CMK (cell line): ENCODE results near the gene TRPV6.

ENCODE experiments used
- DNase-seq: peaks from one replicate; pipeline ENCODE4 v3.0.0-alpha.2; 2010; ENCODE audit warnings: low read depth

TRPV6 gene

DNA sequence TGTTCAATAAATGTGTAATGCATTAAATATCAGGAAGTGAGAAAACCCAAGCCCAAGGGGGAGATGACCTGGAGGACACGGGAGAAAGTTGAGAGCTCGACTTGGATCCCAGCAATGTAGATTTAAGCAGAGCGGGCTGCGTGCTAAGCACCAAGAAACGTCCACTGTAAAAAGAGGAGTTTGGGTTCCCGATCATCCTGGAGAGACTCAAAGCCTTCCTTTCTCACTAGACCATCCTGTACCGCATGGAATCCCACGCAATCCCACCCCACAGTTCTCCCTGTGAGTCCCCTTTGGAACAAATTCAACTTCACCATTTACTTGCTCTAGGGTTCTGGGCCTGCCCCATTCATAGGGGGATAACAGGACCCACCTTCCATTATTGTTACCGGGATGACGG, 2.4 kb downstream of the TRPV6 start:
- DNase-seq: no peak

DNA sequence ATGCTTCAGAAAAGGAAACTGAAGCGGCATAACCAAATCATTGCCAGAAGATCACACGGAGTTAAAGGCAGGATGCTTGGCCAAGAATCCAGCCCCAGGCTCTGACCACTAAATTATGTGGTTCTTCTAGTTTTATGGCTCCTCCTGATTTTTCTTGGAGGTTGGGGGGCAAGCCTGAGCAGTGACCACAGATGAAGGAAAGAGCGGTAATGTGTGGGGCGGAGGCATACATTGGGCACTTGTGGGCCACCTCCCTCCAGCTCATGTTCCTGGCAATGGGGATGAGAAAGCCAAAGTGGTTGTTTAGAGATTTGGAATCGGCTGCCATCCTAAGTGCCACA, 3.2 kb downstream of the TRPV6 start:
- DNase-seq: no peak

DNA sequence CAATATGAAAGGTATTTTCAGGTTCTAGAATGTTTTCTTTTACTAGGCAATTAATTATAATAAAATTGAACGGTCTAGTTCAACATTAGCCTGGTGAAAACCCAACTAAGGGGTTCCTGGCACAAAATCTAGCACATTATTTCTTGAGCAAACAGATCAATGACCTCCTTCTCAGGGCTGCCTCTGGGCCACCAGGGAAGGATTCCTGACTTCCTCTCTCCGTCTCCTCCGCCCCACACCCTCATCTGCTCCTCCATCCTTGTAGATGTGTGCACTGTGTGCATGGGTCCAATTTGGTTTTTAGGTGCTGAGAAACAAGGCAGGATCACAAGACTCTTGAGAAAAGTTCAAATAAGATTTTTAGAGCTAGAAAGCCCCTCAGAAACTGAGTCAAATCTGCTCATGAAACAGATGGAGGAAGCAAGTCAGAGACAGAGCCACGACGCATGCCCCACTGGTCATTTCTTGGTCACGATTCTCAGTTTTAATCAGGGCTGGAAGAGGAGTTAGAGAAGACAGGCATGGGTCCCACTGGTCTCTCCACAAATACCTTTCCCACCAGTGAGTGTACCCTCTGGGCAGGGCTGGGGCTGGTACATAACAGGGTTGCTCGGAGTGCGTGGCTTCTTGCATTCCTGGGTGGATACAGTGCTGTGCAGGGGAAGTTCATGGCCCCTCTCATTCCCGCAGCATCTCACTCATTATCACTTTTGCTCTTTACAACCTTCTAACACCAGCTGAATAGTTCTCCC, 3.8 kb downstream of the TRPV6 start:
- no peak for DNase-seq

DNA sequence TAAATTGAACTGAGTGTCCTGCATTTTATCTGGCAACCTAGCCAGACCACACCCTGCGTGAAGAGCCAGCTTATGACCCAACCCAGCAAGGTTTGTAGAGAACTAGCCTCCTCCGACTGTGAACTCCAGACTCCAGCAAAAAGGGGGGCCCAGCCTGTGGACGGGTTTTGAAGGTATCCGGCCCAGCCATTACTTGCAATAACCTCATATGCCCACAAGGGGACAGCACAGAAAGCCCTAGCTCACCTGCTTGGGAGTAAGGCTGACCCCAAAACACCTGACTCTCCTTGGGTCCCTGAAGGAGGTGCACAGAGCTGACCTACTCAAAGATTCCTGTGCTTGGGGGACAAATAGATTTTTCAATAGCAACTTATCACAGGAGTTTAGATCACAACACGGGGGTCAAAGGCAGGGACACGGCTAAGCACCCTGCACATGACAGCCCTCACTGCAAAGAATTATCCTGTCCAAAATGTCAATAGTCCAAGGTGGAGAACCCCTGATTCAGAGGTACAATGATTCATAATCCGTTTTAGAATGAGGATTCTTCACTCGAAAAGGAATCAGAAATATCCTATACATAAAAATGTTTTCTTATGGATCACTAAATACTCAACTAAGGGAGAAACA, 4.6 kb downstream of the TRPV6 start:
- DNase-seq: peak; percentile 3

DNA sequence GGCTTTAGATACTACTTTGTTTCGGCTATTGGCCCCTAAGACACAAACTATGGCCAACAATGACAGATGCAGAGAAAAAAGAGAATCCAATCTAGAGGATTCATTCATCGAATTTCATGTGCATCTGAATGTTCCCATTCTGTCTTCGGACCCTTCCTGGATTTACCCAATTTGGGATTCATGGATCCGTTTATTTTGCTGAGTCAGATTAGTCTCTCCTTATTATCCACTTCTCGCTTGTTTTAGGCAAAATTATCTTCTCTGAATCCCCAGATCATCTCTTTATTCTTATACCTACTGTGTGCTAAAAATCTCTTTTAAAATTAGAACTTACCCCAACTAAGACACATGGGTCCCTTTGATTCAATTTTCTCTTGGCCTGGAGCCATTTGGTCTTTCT, 6.5 kb downstream of the TRPV6 start:
- no peak for DNase-seq

DNA sequence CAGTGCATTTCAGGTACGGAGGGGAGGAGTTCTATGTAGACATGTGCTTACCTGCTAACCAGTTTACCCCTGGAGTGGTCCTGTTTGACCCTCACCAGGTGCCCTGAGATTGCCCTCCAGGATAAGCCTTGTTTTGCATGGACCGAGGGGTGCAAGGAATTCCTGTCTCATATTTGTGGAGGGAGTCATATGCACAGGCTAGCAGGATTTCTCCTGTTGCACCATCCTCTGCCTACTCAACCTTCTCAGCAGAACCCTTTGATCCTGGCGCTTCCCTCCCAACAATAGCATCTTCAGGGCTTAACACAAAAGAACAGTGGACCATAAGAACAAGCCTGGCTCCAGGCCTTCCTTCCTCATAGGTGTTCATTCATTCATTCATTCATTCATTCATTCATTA, 7.2 kb downstream of the TRPV6 start:
- DNase-seq: no peak

DNA sequence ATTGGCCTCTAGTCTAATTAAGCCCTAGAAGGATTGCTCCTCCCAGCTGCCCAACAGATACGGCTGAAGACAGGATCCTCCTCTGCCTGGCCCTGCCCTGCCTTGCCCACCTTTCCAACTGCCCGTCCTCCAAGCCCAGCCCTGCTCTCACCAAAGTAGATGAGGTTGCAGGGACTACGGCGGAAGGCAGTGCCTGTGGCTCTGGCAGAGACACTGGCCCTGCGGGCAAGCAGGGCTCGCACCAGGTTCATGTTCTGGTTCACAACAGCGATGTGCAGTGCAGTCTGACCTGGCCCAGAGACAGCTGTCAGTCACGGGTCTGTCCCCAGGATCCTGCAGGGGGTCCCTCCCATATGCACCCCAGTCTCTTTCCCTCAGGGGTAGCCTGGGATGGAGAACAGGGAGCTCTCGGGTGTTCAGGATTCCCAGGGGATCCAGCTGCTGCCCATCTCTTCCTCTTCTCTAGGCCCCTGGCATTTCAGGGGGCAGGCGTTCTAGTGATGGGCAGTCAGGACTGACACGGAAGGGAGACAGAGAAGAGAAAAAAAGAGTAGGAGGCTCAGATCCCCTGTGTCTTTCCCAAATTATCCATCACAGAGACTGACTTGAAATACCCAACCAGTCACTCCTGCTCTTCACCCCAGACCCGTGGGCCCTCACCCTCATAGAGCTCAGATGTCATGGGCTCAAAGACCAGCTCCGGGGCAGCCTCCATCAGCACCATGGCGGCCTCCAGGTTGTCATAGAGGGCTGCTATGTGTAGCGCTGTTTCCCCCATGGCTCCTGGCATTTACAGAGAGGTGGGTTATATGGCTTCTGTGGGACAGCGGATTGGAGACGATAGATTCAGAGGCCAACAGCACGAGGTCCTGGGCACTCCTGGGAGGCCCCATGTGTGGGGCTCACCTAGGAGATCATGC, 8.3 kb downstream of the TRPV6 start:
- DNase-seq: no peak

DNA sequence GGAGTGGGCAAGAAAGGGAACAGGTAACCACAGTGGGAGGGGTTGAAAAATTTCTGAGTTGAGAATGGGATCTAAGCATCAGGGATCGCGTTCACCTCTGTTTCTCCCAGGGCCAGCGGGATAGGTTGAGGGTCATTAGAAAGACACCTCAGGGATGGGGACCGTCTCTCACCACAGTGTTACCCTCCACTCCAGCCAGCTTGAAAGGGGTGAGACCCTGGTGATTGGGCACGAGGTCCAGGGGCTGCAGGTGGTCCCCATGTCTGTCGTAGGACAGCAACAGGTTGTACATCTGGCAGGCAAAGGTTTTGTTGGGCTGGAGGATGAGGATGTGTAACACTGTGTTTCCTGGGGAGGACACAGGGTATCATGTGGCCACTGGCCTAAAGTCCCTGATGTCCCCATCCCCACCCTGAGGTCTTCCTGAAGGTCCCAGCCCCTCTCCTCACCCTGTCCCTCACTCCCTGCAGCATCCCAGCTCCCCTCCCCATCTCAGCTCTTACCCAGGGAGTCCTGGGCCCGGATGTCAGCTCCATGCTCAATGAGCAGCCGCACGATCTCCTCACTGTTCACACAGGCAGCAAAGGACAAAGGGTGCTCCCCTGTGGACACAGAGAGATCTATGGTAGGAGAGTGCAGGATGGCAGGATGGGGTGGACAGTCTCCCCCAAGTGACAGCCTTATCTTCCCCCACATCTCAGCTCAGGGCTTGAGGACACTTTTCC, 9.1 kb downstream of the TRPV6 start:
- no peak for DNase-seq

DNA sequence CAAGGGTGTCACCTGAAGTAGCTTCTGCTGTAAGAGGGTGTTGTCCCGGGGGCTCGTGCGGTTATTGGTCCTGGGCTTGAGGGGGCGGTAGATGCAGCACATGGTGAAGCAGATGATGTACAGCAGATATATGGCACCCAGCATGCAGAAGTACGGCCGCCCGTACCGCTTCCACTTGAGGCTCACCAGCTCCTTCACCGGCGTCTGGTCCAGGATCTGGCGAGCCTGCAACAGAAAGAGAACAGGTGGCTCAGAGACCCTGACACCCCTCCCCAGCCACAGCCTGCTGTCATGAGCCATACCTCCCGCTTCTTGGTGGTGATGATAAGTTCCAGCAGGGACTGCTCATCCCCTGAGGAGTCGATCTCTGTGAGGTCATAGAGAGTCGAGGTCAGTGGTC, 10.1 kb downstream of the TRPV6 start:
- DNase-seq: no peak

DNA sequence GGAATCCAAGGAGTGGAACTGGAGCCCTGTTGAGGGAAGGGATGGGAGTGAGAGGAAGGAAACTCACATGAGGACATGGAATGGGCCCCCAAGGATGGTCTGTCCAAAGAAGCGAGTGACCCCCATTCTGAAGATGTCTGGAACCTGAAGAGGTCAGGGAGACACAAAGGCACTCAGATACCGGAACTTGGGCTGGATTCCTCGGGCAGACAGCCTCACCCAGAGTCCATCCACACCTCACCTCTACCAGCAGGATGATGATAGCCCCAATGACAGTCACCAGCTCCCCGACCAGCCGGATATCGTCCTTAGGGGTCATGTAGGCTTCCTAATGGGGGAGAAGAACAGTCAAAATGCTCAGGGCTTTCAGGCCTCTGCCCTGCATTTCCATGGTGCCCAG, 10.7 kb downstream of the TRPV6 start:
- no peak for DNase-seq

DNA sequence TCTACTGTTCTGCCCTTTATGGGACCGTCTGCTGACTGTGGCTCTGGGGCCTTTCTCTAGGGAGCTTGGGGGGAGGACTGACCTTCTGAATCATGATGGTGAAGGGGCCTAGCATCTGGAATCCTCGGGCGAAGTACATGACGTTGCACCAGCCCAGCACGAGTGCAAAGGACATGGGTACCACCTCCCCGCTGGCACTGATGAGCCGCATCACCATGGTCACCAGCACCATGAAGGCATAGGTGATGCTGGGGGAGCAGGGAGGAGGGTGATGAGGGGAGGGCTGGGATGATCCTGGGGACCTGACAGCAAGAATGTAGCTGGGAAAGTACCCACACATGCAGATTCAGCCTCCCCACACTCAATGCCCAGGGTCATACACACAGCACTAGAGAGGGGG, 11.1 kb downstream of the TRPV6 start:
- no peak for DNase-seq

DNA sequence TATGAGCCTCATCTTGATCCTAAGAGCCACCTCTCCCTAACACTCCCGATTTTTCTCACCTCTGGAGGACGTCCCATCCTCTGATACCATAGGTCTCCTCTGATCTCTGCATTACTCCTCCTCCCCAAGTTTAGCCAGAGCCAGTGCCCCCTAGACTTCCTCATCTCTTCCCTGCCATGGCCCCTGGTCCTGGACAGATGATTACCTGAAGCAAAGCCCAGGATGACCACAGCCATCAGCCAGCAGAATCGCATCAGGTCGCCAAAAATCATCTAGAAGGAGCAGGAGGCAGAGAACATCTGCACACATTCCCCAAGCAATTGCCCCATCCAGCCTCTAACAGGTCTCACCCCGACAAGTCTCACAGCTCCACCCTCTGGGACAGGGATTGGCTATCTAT, 11.7 kb downstream of the TRPV6 start:
- no peak for DNase-seq

DNA sequence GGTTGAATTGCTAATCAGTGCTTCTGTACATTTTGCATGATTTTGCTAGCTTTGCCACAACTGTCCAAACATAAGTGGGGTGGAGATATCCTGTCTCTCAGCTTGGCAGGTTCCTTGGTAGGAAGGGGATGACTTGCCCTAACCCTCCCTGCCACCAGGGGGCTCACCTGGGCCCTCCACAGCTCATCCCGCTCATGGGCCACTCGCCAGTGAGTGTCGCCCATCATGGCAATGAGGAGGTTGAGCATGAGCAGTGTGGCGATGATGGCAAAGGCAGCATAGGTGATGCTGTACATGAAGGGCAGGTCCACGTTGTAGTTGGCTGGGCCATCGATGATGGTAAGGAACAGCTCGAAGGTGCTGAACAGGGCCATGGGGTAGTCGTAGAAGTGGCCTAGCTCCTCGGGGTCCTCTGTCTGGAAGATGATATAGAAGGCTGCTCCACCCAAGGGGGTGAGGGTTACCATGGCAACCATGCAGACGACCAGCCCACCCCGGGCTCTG, 12.2 kb downstream of the TRPV6 start:
- DNase-seq: no peak

DNA sequence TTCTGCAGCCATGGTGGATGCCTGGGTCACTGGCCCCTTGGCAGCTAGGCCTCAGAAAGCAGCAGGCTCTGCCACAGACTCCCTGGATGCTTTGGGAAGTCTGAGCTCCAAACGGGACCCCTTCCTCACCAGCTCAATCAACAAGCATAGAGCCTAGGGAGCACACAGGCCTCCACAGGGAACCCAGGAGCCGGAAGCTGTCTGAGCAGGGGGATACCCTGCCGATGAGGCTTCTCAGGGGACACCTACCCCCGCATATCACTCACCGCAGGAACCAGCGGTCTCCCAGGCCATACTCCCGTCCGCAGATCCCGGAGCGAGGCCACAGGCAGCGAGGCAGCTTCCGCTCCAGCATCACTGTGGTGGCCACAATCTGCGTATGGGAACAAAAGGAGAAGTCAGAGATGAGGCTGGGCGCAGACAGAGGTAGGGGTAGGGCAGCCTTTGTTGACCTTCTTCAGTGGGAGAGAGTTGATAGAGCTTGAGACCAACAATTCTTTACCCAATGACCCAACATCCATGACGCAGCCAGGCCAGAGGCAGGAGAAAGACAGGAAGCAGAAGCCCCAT, 13.4 kb downstream of the TRPV6 start:
- DNase-seq: no peak

DNA sequence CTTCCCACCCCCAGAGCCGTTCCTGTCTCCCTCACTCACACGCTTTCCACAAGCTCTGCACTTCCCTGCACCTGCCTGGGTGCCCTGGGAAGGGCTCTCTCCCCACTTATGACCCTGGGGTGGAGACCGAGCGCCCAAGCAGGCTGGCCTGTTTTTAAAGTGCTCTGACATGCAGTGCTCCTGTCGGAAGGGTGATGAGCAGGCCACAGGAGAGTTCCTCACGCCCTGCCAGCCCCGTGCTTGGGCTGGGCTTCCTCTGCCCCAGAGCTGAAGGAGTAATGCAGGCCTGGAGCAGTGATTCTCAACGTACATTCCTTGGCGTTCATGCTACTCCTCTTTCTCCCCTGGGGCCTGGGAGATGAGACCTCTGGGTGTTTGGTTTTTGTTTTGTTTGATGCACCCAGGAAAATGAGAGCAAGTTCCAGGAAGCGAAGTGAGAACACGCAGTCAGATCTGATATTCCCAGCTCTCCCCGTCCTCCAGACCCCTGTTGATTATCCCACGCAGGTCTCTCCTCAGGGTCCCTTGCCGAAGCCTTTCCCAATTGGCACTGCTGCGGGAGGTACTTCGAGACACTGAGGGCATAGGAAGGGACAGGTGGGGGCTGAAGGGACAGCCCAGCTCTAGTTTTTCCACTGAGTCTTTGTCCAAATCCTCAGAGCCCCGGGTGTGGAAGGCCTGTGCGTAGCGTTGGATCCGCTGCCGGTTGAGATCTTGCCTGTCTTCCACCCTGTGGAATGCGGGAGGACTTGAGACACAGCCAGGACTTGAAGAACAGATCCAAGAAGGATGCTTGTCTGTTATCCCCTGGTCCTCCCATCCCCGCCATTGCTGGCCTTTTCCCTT, 14.1 kb downstream of the TRPV6 start:
- no peak for DNase-seq

DNA sequence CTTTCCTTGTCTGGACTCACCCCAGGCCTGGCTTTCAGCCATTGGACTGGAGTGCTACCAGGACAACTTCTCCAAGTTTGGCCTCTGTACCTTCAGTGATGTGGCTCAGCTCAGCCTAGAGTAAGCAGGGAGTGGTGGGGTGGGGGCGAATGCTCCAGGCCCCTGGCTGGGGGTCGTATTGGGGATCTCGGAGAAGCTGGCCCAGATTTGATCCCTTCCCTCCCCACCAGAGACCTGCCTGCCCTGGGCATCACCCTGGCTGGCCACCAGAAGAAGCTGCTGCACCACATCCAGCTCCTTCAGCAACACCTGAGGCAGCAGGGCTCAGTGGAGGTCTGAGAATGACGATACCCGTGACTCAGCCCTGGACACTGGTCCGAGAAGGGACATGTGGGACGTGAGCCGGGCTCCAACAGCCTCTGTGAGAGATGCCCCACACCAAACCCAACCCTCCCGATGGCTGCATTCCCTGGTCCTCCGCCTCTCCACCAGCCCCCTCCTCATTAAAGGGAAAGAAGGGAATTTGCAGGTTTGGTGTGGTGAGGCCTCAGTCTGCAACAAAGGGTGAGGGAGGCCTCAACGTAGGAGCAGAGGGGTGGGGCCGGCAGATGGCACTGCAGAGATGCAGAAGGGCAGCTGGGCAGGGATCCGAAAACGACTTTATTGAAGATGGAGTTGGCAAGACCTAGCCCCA, 14.8 kb downstream of the TRPV6 start:
- no peak for DNase-seq

DNA sequence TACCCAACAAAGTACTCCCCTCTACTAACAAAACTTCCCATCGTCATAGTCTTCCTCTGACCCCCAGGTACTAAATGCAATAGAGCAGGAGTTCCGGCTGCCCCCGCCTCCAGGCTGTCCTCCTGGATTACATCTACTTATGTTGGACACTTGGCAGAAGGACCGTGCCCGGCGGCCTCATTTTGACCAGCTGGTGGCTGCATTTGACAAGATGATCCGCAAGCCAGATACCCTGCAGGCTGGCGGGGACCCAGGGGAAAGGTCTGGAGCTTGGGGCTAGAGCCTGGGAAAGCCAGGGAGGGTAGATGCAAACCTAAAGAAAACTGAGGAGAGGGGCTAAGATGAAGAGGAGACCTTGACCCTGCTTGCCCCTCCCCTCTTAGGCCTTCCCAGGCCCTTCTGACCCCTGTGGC, 15.4 kb downstream of the TRPV6 start:
- DNase-seq: no peak

DNA sequence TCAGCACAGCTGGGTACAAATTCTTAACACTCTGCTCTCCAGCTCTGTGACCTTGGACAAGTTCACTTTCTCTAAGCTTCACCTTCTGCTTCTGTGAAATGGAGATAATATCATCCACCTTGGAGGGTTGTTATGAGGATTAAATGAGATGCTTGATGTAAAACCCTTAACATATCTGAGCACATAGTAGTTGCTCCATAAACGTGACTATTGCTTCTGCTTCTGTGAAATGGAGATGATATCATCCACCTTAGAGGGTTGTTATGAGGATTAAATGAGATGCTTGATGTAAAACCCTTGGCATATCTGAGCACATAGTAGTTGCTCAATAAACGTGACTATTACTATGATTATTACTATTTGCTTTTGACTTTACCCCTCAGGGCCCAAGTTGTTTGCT, 16.1 kb downstream of the TRPV6 start:
- DNase-seq: no peak

DNA sequence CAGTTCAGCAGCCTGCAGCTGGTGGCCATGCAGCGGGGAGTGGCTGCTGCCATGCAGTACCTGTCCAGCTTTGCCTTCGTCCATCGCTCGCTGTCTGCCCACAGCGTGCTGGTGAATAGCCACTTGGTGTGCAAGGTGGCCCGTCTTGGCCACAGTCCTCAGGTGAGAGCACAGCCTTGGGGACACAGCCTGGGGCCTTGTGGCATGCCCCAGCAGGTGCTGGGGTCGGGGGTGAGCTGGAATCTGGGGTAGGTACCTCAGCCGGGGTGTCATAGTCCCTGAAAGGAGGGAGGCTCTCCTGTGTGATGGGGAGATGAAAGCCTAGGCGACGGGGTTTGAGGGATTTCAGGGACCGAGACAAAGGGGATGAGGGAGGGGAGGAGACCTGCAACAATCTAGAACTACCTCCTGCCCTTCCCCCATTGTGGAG, 16.5 kb downstream of the TRPV6 start:
- DNase-seq: no peak
